ENCODE data around the gene AHDC1. TPM values are rescaled to one million over a fixed set of nuclear protein-coding genes. Genes with fewer than 3 reads are reported as not detected.
A peak's percentile ranks its signal among the peaks of the same experiment; 100 is the strongest.
"Not testable (repeated sequence)": the region's sequence is repeated elsewhere in the genome, so short reads cannot be mapped to it uniquely, and the experiment has no call there.

The AHDC1 gene
- total RNA-seq, 1 donor from 2014 or later = 15.4 TPM

DNA sequence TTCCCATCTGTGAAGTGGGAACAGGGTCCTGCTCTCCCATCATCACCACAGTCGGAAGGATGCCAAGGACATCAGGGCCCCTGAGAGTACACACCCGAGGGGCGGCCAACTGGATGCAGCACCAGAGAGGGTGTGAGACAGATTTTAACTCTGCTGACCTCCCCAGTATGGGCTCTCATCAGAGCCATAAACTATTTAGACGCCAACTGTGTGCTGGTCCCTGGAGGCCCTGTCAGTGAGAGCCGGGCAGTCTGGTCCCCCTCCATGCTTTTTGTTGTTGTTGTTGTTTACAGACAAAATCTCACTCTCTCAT, 29.3 kb upstream of the AHDC1 start:
- DNase-seq (ENCODE audit: low read depth) = no peak

DNA sequence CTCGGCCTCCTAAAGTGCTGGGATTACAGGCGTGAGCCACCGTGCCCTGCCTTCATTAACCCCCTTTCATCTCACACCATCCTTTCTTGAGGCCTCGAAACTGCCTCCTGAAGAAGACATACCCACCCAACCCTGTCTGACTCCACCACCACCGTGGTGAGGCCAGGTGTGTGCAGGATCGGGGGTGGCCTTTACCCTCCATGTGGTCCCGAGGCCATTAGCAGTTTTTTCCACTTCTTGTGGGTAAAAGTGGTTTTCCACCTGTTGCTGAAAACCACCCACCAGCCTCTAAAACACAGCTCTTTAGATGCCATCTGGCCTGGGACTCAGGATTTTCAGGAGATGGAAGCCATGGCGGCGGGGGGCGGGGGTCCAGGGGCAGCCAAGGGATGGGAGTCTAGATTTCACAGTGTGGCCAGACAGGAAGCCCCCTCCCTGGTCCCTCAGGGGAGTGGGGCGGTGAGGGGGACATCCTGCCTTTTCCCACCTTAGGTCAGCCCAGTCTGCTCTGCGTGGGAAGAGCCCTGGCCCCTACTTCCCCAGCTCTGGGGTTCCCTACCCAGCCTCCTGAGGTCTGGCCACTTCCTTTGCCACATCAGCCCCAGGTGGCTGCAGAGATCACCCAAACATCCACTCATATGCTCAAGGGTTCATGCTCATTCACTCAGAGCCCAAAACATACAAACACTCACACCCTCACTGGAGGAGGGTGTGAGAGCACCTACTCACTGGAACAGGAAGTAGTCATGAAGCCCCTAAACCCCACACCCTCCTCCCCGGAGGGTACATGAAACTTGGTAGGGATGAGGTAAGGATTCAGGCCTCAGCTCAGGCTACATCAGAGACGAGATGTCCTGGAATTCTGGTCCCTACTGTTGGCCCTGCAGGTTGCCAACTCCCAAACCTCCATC, 28.7 kb upstream of the AHDC1 start:
- DNase-seq (ENCODE audit: low read depth) = no peak

DNA sequence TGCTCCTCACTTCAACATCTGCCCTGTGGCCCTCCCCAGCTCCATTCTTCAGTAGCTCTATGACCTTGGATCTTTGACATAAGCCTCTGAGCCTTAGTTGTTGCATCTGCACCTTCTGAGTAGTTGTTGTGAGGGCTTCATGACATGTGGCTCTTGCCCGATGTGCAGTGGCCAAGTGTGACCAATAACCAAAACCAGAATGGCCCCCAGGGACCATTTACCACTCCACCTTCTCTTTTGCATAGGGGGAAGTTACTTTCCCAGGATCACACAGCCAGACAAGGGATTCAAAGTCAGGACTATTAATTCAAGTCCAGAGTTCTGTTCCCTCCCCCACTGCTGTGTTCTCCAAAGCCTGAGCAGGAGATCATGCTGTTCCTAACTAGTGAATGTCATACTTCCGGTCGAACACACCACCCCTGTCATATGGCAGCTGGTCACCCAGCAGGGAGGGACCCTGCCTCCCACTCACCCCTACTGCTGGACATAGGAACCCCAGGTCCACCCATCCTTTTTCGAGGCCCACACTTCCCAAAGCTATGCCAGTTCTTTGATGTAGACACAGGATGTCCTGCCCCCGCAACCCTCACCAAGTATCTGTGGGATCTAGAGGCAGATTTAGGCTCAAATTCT, 27.0 kb upstream of the AHDC1 start:
- no peak for DNase-seq (ENCODE audit: low read depth)

DNA sequence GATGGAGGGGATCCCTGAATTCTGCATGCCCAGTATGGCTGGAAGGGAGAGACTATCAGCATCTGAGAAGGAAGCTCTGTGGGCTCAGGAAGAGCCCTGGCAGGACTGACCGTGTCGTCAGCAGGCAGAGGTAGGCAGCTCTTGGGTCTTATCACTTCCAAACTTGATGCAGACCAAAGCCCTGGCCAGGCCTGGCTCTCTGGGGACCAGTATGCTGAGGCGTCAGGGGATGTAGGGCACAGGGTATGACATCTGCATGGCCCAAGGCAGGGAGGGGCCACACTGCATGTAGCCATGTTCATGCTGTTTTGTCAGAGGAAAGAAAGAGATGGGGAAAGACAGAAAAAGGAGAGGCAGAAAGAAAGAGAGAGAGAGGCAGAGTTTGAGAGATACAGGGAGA, 24.8 kb upstream of the AHDC1 start:
- no peak for DNase-seq (ENCODE audit: low read depth)

DNA sequence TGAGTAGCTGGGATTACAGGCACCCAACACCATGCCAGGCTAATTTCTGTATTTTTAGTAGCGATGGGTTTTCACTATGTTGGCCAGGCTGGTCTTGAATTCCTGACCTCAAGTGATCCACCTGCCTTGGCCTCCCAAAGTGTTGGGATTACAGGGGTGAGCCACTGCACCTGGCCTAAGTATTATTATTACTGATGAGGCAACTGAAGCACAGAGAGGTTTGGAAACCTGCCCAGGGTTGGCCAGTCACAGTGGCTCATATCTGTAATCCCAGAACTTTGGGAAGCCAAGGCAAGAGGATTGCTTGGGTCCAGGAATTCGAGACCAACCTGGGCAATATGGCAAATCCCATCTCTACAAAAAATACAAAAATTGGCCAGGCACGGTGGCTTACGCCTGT, 23.8 kb upstream of the AHDC1 start:
- not testable (repeated sequence) for DNase-seq (ENCODE audit: low read depth)

DNA sequence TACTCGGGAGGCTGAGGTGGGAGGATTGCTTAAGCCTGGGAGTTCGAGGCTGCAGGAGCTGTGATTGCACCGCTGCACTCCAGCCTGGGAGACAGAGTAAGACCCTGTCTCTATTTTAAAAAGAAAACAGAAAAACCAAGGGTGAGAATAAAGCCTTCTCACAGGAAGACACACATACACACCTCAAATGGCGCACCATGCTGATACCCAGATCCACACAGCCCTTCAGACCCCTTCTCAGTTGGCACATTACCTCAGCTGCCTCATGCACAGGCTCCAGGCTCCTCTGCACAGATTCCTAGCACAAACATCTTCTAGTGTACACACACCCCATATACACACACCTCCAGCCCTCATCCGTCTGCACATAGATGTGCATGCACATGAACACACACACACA, 23.1 kb upstream of the AHDC1 start:
- no peak for DNase-seq (ENCODE audit: low read depth)

DNA sequence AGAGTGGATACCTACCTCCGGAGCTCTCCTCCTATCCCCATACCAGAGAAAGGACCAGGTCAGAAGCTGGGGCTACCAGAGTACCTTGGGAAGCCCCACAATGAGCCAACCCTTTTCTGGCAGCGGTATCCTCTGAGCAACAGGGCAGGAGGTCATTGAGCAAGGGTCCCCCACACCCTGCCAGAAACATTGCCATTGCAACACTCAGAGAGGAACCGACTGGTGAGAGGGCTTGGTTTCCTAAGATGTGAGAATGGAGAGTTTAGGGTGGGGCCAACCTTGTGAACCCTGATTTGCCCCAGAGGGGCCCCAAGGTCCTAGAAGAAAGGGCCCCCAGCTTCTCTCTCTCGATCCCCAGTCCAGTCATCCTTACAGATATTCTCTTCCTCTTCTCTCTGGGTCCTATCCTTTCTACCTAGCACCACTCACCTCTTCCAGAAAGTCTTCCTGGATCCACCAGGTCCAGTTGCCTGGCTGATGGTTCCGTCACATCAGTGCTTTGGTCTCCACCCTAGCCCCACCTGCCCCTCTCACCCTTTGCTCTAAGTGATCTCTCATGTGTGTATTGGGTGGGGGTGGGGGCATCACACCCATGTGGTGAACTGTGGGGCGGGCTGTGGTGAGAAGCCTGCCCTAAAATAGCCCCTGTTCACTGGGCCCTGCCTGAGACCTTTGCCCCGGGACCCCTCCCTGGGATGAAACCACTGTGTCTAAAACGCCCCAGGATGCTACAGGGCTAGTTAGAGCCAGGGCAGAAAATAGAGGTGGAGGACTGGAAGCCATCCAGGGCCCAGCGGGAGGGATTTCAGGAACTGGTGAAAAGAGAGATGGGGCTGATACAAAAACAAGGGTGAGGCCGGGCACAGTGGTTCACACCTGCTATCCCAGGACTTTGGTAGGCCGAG, 22.3 kb upstream of the AHDC1 start:
- no peak for DNase-seq (ENCODE audit: low read depth)

DNA sequence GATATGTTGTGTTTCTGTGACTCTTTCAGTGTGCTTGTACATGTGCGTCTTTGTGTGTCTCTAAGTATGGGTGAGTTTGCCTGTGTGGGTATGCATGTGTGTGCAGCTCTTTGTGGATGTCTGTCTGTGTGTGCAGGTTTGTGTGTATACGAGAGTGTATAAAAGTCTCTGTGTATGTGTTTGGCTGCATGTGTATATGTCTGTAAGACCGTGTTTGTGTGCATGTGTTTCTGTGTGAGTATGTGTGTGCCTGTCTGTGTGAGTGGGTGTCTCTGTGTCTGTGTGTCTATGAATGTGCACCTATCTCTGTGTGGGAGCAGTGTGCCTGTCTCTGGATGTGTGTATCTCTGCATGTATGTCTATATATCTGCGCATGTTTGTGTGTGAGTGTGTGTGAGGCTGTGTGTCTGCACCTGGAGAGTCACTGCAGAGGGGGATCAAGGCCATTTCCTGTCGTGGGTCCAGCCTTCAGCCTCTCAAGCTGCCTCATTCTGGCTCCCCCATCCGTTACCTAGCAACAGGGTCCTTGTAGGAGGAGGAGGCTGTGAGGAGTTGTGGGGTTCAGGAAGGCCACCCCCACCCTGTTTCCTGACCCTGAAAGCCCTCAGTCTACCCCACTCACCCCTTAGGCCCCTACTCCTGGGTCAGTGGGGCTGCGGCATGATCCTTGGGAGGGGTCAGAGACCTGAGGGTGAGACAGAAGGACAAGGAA, 20.7 kb upstream of the AHDC1 start:
- DNase-seq (ENCODE audit: low read depth) = no peak

DNA sequence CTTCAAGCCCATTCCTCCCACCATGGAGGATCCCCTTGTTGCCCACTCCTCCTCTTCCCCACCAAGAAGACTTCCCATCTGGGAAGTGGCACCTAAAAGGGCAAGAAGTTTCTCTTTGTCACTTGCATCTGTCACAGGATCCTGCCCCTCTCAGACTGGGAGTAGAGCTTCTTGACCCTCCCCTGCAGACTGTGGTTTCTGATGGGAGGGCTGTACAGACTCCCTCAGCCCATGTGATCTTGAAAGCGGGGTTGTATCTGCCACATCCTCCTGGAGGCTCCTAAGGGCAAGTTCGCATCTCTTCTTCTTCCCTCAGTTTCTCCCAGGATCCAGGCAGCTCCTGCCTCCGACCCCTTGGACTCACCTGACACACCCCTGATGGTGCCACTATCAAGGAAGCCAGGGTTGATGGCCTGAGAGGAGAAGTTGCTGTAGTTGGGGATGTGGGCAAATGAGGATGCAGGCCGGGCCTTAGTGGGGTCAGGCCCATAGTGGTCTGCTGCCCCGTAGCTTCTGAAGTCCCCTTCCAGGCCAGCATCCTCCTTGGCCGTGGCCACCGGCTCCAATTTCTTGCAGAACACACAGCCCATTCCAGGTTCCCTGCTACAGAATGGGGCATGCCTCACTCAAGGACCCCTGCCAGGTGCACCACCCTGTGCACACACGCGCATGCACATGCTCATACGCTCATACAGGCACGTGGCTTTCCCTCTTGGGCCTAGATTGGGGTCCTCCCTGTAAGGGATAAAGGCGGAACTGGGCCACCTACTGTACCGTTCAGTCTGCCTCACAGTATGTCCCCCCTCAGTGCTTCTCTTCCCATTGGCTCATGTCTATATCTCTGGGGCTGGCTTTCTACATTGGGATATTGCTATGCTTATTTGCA, 19.6 kb upstream of the AHDC1 start:
- DNase-seq (ENCODE audit: low read depth) = no peak

DNA sequence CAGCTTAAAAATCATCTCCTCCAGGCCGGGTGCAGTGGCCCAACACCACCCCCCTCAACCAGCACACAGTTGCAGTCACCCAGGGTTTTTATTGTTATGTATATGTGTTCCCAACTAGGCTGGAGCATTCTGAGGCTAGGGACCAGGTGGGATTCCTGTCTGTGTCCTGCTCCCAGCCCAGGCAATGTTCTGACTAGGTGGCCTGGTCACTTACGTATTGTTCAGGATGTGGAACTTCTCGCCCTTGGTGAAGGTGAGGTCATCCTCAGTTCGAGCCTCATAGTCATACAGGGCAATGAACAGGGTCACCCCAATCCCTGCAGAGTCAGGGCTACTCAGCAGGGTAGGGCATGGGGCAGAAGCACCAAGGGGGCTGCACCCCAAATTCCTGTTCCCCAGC, 18.9 kb upstream of the AHDC1 start:
- no peak for DNase-seq (ENCODE audit: low read depth)

DNA sequence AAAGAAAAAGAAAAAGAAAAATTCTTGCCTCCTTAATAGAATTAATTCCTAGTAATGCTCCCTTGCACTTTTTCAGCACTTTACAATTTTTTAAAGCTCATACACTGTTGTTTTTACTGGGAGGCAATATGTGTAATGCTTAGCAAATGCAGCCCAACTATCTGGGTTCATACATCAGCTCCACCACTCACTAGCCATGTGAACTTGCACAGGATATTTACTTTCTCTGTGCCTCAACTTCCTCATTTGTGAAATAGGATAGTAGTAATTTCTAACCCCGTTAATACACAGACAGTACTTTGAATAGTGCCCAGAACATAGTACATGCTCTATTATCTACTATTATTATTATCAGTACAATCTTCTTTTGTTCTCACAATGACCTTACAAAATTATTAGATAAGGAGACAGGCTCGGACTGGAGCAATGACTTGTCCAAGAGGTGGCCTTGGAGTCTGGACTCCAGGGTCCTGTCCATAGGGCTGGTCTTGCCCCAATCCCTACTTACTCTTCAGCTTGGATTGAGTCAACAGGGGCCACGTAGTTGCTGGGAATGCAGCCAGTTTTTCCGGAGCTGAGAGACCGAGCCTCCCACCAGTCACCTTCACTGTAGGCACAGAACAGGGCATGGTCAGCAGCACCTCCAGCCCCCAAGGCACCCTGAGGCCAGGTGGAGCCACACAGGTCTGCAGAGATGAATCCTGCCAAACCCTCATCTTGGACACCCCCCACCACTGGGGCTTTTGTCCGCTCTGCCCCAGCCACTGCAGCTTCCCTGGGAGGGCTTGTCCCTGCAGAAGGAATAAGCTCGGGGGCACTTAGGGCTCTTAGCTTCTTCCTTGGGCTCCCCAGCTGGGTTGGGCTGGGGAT, 17.3 kb upstream of the AHDC1 start:
- DNase-seq (ENCODE audit: low read depth) = peak; percentile 50

DNA sequence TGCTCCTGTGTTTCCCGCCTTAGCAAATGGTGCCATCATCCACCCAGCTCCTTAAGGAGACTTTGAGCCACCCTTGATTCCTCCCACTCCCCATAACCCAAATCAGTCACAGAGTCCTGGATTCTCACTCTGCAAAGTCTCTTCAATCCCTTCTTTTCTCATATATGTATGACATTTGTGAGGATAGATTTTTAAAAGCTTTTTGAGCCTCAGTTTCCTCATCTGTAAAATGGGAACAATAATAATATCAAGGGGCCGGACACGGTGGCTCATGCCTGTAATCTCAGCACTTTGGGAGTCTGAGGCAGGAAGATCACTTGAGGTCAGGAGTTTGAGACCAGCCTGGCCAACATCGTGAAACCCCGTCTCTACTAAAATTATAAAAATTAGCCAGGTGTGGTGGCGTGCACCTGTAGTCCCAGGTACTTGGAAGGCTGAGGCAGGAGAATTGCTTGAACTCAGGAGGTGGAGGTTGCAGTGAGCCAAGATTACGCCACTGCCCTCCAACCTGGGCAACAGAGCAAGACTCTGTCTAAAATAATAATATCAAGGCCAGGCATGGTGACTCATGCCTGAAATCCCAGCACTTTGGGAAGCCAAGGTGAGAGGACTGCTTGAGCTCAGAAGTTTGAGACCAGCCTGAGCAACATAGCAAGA, 16.0 kb upstream of the AHDC1 start:
- DNase-seq (ENCODE audit: low read depth) = not testable (repeated sequence)

DNA sequence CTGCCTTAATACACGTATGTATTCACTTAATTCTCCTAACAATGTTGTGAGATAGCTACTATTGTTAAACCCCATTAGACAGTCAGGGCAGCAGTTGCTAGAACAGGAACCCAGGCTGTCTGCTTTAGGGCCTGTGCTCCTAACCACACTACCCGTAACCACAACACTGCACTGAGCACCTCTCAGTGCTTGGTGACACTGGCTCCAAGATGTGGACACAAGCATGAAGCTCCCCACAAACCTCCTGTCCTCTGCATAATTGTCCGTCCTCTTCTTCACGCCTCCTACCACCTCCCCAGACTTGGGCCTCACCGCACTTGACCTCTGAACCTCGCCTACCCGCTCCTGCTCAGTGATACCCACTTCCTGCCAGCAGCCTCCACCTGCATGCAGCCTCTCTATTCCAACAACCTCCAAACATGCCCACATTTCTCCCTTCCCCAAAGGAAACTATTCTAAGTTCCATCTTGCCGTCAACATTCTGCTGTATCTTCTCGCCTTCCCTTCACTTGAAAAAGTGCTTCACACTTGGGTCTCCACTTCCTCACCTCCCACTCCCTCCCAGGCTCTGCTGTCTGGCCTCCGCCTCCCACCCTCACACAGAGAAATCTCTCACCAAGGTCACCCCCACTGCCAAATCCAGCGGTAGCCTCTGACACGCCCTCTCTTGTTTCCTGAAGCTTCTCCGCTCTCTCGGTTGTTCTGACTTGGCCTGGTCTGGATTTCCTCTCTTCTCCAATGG, 14.6 kb upstream of the AHDC1 start:
- DNase-seq (ENCODE audit: low read depth) = no peak

DNA sequence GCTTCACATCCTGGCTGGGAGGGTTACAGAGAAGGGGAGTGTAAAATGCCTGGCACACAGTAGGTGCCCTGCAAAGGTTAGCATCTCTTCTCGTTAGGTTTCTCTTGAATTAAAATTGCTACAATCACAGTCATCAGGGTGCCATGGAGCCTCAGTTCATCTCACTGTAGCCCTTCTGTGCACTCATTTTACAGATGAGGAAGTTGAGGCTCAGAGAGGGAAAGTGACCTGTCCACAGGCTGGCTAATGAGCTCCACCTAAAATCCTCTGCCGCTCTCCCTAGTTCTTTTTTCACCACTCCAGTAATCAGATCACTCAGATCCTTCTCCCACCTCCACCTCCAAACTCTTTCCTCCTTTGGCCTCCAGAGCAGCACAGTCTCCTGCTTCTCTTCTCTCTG, 13.5 kb upstream of the AHDC1 start:
- DNase-seq (ENCODE audit: low read depth) = no peak

DNA sequence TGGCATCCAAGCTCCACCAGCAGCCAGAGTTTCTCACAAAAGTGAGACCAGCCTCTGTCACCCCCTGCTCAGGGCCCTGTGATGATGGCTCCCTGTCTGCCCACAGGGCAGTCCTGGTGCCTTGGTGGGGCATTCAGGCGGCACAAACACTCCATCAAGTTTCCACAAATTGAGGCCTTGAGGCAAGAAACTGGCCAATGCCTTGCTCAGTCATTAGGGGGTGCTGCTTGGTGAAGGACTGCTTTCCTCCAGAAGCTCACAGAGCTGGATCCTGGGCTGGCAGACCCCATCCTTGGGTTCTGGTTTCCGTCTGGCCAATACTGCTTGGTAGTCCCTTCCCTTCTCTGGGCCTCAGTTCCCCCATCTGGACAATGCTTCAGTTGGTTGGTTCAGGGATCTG, 12.5 kb upstream of the AHDC1 start:
- no peak for DNase-seq (ENCODE audit: low read depth)

DNA sequence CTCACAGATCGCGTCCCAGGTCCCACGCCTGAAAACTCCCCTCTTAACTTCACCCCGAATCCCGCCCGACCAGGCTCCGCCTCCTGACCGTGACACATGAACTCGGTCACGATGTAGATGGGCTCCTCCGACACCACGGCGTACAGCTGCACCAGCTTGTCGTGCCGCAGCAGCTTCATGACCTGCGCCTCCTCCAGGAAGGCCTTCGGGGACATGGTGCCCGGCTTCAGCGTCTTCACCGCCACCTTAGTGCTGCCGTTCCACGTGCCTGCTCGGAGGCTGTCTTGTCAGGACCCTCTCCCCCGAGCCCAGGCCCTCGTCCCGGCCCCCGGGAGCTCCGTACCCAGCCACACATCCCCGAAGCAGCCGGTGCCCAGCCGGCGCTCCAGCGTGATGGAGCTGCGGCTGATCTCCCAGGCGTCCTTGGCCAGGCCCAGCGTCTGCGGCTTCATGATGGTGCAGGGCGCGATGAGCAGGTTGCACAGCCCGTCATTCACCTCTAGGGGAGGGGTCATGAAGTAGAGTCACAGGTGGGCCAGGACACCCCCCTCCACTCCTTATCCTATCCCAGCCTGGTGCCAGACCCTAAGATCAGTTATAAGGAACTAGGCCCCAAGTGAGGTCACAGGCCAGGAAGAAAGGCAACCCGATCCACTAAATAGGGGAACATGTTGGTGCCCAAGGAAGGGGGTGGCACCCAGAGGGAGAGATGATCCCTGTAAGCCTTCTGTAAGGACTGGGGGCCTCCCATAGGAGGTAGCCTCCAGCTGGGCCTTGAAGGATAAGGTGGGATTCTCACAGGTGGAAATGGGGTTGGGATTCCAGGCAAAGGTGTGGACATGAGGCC, 11.6 kb upstream of the AHDC1 start:
- no peak for DNase-seq (ENCODE audit: low read depth)

DNA sequence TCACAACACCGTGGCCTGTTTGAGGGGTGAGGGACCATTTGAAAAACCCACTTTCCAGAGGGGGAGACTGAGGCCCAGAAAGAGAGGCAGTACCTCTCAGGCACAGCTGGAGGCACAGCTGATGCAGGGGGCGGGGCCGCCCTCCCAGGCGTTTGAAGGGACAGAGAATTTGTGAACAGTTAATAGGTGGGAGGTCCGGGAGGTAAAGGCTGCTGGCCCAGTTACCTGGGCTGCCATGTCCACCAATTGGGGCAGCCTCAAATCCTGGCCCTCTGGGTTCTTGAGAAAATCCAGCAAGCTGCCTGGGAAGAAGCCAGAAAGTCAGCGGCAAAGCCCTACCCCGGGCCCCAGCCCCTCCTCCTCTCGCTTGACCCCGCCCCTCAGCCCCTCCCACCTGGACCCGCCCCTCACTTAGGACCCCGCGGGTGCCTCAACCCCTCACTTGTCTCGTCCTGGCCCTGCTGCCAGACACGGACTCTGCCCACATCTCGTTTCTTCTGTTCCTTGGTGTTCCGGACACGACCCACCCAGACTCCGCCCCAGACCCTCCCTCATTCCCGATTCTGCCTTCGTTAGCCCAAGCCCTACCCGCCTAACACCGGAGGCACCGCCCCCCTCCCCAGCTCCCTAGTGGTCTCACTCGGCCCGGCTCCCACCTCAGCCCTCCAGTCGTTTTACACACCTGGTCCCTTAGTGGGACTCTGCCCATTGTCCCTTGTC, 10.8 kb upstream of the AHDC1 start:
- DNase-seq (ENCODE audit: low read depth) = no peak

All from renal cortical epithelial cell (primary cell).